GM19025 (cell line): ENCODE data around the gene TPRX1.
"Not testable (repeated sequence)": the region's sequence is repeated elsewhere in the genome, so short reads cannot be mapped to it uniquely, and the experiment has no call there.

ENCODE experiments used
- ATAC-seq: cut with Tn5 transposase; IDR thresholded peaks from one replicate; pipeline ENCODE4 v1.9.1; 2021; ENCODE audit warnings: mild to moderate bottlenecking, low read depth, moderate library complexity; ENCODE audit not compliant: unreplicated experiment

Gene TPRX1

DNA sequence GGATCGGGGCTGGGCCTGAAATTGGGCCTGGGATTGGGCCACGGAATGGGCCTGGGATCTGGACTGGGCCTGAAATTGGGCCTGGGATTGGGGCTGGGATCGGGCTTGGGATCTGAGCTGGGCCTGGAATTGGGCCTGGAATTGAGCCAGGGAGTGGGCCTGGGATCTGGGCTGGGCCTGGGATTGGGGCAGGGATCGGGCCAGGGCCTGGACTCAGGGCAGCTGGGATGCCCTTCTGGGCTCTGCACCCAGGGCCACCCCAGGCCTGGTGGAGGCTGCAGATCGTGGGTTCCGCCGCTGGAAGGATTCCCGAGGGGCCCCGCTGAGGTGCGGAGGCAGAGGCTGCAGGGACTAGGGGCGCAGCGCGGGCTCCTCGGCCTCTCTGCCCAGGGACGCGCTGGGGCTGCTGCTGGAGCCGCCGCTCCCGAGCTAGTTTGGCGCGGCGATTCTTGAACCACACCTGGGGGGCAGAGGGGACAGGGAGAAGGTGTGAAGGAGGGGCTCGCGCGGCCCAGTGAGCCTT is 1.8 kb downstream of the TPRX1 start:
- ATAC-seq, result no peak

DNA sequence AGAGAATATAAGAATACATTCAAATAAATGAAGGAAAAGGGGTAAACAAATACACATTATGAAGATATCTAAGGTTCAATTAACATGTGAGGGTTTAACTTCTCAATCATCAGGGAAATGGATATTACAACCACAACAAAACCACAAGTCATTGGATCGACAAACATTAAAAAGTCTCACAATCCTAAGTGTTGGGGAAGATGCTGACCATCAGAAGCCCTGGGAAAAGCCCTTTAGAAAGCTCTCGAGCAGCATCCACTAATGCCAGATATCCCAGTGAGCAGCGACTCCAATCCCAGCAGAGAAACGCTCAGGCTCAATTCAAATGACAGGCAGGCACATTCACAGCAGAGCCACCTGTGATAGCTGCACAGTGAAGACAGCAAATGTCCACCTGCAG is 3.1 kb downstream of the TPRX1 start:
- no peak for ATAC-seq

DNA sequence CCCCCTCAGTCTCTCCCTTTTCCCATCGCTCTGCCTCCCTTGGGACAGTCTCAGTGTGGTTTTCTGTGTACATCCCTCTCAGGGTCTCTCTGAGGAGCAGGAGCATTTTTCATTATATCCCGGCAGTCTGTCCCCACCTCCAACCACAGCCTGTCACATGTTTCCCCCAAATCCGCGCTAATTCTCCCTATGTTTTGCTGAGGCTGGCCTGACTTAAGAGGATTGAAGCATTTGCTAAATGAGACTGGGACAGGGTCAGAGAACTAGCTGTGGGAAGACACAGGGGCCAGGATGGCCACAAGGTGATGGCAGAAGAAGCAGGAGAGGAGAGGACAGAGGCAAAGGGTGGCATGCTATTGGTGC is 5.5 kb downstream of the TPRX1 start:
- no peak for ATAC-seq

DNA sequence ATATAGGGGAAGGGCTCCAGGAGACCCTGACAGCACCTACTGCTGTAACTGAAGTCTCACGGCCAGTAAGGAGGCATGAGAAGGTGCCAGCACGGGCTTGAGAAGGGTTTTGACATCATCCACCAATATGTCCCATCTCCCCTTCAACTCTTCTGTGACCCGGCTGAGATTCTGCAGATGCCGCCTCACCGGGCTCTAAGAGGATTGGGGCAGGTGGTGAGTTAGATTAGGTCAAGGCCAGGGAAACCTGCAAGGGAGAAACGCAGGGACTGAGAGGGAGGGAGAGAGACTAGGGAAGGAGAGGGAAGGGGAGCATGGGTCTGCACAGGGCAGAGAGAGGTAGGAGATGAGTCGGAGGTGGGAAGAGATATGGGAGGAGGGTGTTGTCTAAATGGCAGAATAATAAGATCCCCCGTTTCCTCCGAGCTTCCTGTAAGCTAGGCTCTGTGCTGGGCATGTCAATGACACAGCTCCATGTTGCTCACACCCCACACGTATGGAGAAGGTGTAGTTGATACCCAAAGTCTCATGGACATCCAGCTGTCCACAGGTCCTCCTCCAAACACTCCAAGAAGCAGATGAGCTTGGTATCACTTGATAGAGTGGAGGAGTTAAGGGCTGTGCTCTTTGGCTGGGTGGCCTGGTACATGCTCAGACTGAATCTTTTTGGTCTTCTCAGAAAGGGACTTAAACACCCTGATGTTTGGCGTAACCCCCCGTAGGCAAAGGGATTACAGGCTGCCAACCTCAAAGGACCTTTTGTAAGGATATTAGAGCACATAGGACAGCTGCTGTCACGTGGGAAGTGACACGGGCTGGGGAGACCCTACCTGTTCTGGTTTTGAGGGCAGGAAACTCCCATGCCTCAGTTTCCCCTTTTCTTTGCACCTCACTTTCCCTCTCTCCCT is 6.1 kb downstream of the TPRX1 start:
- no peak for ATAC-seq

DNA sequence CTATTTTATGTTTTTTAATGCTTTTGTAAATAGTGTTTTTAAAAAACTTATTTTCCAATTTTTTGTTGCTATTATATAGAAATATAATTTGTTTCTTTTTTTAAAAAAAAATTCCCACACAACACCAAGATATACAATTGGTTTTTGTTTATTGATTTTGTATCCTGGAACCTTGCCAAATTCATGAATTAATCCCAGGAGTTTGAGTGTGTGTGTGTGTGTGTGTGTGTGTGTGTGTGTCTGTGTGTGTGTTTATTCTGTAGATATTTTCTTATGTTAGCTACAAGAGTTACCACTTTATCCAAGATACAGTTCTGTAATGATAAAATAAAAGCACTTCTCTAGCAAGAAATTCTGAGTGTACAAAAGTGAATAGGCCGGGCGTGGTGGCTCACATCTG is 7.6 kb downstream of the TPRX1 start:
- no peak for ATAC-seq

DNA sequence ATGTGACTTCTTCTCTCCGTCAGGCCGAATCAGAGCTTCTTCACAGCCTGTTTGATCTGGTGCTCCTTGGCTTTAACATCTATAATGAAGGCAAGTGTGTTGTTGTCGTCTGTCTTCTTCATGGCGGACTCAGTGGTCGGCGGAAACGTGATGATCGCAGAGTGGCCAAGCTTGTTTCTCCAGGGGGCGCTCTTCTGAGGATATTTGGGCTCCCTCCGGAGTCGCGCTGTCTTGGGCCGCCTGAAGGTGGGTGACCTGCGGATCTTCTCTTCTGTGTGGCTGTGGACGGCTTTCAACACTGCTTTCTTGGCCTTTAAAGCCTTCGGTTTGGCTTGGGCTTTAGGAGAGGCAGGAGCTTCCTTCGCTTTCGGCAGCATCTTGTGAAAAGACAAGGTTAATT is 9.8 kb downstream of the TPRX1 start:
- no peak for ATAC-seq

DNA sequence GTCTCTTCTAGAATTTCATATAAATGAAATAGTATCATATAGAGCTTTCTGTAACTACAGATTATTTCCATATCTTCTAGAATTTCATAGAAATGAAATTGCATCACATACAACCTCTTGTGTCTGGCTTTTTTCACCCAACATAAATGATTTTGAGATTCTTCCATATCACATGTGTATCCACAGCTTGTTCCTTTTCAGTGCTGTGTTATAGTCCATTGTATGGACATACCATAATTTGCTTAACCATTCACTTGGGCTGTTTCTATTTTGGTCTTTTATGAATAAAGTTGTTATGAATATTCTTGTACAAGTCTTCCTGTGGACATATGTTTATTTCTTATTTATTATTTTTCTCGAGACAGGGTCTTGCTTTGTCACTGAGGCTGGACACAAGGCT is 11.7 kb downstream of the TPRX1 start:
- ATAC-seq, result no peak

DNA sequence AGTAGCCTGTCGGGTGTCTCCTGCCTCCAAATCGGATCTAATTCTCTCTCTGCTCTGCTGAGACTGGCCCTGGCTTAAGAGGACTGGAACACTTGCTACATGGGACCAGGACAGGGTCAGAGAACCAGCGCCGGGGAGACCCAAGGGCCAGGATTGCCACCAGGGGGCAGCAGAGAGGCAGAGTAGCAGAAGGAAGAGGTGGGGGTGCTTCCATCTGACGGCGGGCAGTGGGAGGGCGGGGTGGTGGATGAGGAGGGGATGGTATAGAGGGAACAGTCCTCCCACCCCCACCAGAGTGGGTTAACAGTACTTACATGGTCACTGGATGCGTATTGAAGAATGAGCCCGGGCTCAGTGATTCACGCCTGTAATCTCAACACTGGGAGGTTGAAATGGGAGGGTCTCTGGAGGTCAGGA is 13.9 kb downstream of the TPRX1 start:
- no peak for ATAC-seq

DNA sequence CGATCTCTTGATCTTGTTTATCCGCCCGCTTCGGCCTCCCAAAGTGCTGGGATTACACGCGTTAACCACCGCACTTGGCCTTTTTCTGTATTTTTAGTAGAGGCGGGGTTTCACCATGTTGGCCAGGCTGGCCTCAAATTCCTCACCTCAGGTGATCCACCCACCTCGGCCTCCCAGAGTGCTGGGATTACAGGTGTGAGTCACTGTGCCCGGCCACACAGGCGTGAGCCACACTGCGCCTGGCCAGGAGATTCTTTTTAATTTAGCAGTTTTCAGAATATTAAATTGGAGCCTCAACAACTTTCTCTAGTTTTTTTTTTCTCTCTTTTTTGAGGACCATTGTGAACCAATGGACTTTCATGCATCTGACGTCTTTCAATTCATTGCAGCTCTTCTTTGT is 14.5 kb downstream of the TPRX1 start:
- not testable (repeated sequence) for ATAC-seq

DNA sequence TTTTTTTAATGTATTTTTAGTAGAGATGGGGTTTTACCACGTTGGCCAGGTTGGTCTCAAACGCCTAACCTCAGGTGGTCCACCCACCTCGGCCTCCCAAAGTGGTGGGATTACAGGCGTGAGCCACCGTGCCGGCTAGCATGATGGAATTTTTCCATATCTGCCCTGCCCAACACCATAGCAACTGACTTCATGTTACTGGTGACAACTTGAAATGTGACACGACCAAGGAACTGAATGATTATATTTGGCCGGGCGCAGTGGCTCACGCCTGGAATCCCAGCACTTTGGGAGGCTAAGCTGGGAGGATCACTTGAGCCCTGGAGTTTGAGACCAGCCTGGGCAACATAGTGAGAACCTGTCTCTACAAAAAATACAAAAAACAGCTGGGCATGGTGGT is 17.0 kb downstream of the TPRX1 start:
- ATAC-seq, result not testable (repeated sequence)

DNA sequence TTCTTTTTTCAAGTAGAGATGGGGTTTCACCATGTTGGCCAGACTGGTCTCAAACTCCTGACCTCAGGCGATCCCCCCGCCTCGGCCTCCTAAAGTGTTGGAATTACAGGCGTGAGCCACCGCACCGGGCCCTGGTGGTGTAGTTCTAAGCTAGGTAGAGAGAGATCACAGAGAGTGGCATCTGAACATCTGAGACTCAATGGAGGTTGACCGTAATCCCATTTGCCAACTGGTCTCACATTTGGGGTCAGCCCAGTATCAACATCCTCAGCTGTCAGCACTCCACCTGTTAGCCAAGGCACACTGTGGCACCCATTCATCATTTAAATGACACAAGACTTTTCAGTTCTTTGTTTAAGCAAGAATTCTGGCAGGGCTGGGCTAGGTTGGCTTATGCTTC is 17.8 kb downstream of the TPRX1 start:
- no peak for ATAC-seq

DNA sequence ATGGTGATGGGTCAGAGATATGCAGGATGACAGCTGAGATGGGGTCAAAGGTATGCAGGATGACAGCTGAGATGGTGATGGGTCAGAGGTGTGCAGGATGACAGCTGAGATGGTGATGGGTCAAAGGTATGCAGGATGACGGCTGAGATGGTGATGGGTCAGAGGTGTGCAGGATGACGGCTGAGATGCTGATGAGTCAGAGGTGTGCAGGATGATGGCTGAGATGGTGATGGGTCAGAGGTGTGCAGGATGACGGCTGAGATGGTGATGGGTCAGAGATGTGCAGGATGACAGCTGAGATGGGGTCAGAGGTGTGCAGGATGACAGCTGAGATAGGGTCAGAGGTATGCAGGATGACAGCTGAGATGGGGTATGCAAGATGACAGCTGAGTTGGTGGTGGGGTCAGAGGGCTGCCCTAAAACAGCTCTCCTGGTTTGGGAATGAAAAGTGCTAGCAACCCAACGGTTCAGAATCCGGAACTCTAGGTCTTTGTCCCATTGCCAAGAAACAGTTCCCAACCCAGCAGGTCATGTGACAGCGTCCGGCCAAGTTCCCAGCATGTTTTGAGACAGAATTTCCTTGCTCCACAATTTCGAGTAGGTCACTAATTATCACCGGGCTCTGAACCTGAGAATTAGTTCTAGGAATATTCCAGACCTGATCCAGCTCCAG is 22.6 kb downstream of the TPRX1 start:
- ATAC-seq, result no peak

DNA sequence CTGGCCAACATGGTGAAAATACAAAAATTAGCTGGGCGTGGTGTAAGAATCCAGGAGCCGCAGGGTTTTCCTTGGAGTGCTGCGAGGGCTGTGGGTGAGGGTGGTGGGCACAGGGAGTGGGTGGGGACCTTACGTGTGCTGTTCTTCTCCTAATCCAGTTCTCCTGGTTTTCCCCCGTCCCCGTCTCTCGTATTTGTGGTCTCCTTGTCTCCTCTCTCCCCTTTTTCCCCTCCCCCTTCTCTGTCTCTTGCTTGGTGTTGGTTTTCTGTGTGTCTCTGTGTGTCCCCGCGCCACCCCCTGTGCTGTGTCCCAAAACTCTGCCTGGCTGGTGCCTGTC is 24.2 kb downstream of the TPRX1 start:
- ATAC-seq, result no peak

DNA sequence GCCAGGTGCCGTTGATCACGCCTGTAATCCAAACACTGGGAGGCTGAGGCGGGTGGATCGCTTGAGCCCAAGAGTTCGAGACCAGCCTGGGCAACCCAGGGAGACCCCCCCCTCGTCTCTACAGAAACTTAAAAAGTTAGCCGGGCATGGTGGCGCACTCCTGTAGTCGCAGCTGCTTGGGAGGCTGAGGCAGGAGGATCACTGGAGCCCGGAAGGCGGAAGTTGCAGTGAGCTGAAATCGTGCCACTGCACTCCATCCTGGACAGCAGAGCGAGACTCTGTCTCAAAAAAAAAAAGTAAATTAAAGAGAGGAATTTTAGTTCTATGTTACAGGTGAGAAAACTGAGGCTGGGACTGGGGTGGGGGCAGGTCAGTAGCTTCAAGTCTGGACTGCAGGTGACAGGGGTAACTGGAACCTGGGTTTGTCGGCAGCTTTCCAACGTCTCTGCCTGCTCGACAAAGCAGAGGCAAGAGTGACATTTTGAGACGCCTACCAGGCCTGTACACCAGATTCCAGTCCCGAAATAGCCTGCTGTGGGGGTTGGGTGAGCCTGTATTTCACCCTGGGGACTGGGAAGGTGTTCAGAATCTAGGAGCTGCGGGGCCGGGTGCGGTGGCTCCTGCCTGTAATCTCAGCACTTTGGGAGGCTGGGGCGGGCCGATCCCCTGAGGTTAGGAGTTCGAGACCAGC is 24.7 kb downstream of the TPRX1 start:
- ATAC-seq, result no peak

DNA sequence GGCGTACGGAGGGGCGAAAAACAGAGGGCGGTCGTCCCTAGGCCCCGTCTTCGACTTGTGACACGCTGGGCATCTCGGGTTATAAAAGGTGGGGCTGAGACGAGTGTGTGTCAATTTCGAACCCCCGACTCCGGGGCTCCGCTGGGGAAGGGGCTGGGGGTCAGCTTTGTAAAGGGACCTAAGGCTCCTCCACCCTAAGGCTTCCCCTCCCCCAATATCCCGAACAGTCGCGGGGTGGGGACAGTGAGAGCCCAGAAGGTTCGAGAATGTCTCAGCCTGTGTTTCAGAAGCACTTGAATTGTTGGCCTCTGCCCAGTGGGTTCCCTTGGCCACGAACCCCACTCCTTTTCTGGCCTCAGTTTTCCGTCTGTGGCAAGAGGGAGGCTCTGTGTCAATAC is 25.4 kb downstream of the TPRX1 start:
- no peak for ATAC-seq

DNA sequence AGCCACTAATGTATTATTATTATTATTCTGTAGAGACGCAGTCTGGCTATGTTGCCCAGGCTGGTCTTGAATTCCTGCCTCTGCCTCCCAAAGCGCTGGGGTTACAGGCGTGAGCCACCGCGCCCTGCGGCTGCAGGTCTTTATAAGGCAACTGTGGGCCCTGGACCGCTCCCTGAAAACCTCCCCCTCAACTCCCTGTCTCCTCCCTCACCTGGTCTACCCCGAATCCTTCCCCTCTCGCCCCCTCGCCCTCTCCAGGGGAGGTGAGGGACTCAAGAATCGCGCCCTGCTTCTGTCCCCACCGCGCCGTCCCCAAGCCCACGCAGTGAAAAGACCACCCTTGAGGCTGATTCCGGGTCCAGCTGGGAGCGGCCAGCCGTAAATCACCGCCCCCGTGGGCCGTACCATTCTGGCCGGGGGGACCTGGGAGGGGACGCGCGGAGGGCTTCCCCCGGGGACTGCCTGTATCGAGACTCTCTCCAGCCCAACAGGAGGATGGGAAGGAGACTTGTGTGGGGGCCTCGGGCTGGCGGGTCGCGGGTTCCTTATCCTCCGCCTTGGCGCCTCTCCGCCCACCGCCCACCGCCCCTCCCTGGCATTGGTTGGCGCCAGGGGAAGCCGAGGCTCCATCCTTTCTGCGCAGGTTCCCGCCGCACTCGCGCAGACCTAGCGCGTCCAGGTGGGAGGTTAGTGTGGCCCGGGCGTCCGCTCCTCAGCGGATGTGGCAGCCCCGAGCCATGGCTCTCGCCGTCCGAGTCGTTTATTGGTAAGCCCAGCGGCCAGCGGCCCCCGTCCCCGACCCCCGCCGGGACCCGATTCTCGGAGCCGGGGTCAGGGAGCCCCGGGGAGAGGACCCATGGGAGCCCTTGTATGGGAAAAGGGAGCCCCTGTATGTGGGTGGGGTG is 26.1 kb downstream of the TPRX1 start, which contains the start of gene SELENOW:
TSS of gene SELENOW (plus strand) at position 655 of the 905 bp plus-strand sequence. CDS start at position 738, 83 bp downstream.
- ATAC-seq, result peak; percentile 77

DNA sequence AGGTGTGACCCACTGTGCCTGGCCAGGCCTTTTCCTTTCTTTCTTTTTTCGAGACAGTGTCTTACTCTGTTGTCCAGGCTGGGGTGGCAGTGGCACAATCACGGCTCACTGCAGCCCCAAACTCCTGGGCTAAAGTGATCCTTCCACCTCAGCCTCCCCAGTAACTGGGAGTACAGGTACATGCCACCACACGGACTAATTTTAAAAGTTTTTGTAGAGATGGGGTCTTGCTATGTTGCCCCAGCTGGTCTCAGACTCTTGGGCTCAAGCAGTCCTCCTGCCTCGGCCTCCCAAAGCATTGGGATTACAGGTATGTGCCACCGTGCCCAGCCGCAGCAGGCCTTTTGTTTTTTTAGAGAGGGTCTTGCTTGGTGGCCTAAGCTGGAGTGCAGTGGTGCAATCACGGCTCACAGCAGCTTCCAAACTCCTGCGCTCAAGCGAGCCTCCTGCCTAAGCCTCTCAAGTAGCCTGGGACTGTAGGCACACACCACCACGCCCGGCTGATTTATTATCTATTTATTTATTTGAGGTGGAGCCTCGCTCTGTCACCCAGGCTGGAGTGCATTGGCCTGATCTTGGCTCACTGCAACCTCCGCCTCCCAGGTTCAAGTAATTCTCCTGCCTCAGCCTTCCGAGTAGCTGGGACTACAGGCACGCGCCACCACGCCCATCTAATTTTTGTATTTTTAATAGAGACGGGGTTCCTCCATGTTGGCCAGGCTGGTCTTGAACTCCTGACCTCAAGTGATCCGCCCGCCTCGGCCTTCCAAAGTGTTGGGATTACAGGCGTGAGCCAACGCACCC is 26.9 kb downstream of the TPRX1 start:
- not testable (repeated sequence) for ATAC-seq

DNA sequence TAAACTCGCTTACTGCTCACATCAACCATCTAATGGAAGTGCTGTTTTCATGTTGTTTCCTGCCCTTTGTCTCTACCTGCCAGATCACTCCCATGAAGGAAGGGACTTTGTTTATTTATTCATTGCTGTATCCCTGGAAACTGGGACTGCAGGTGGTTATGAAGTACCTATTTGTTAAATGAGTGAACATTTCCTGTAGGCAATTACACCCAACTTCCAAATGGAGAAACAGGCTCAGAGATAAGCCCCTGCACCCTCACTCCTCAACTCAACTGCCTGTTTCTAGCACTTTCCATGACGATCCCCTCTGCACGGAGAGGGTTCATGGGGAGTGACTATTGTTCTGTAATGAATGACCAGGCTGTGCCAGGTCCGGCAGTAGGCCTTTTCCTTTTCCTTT is 27.8 kb downstream of the TPRX1 start:
- ATAC-seq, result no peak

DNA sequence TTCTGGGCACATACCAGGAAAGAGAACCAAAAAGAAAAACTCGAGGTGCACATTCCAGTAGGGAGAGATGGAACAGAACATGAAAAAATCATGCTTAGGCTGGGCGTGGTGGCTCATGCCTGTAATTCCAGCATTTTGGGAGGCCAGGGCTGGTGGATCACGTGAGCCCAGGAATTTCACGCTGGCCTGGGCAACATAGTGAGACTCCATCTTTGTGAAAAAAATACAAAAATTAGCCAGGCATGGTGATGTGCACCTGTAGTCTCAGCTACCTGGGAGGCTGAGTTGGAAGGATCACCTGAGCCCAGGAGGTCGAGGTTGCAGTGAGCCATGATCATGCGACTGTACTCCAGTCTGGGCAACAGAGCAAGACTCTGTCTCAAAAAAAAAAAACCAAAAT is 33.1 kb downstream of the TPRX1 start:
- not testable (repeated sequence) for ATAC-seq
